ENCODE data around the gene SPOCK1. TPM values are rescaled to one million over a fixed set of nuclear protein-coding genes. Genes with fewer than 3 reads are reported as not detected.

SPOCK1 gene
- total RNA-seq, 1 donor from 2014 or later, result 8.4 TPM

- ATAC-seq (no peak), DNase-seq (no peak)
- no peaks in the 10 kb centered on the region for H3K4me1 ChIP-seq
- H3K27me3 ChIP-seq (ENCODE audit: low read depth), result peaks cover 3% of the 10 kb centered on the region
- no peak overlapping the region for H3K27ac ChIP-seq
- no peaks in the 10 kb centered on the region for H3K36me3 ChIP-seq
- H3K9me3 ChIP-seq, result no peaks in the 10 kb centered on the region
- intact Hi-C loops (cut with DNase I), result no loop called here
- TF ChIP-seq CTCF (IDR thresholded peaks at IDR 0.05), result no peak
- no peak overlapping the region for H3K4me3 ChIP-seq
These were observed 36.9 kb downstream of the SPOCK1 start for GRCh38 chr5:137462265-137462590.

- H3K27ac ChIP-seq, result no peak overlapping the region
- H3K4me1 ChIP-seq, result no peaks in the 10 kb centered on the region
- peaks cover 3% of the 10 kb centered on the region for H3K27me3 ChIP-seq (ENCODE audit: low read depth)
- DNase-seq (no peak), ATAC-seq (no peak)
- H3K36me3 ChIP-seq, result no peaks in the 10 kb centered on the region
- intact Hi-C loops (cut with DNase I), result no loop called here
- TF ChIP-seq CTCF (IDR thresholded peaks at IDR 0.05), result no peak
- H3K4me3 ChIP-seq, result no peak overlapping the region
- H3K9me3 ChIP-seq, result no peaks in the 10 kb centered on the region
These were observed 37.5 kb downstream of the SPOCK1 start for GRCh38 chr5:137461391-137462264.

GRCh38 chr5:137454671-137455070, 44.5 kb downstream of the SPOCK1 start:
- Histone ChIP-seq H3K4me3 (no peak overlapping the region), H3K27me3 (ENCODE audit: low read depth) (no peaks in the 10 kb centered on the region), H3K9me3 (no peaks in the 10 kb centered on the region), H3K36me3 (no peaks in the 10 kb centered on the region), H3K27ac (no peak overlapping the region), H3K4me1 (no peaks in the 10 kb centered on the region)
- TF ChIP-seq CTCF (IDR thresholded peaks at IDR 0.05), result no peak
- DNase-seq (no peak), ATAC-seq (no peak)
- intact Hi-C loops (cut with DNase I), result no loop called here

- Histone ChIP-seq H3K4me3 (no peak overlapping the region), H3K27ac (no peak overlapping the region), H3K36me3 (no peaks in the 10 kb centered on the region), H3K27me3 (ENCODE audit: low read depth) (no peaks in the 10 kb centered on the region), H3K4me1 (no peaks in the 10 kb centered on the region), H3K9me3 (no peaks in the 10 kb centered on the region)
- no peak for TF ChIP-seq CTCF (IDR thresholded peaks at IDR 0.05)
- ATAC-seq, result no peak
- no peak for DNase-seq
- intact Hi-C loops (cut with DNase I), result no loop called here
These were observed 45.5 kb downstream of the SPOCK1 start for GRCh38 chr5:137453483-137454080.

- no peaks in the 10 kb centered on the region for H3K9me3 ChIP-seq
- no peaks in the 10 kb centered on the region for H3K27me3 ChIP-seq (ENCODE audit: low read depth)
- no peaks in the 10 kb centered on the region for H3K4me1 ChIP-seq
- ATAC-seq, result no peak
- intact Hi-C loops (cut with DNase I), result no loop called here
- H3K36me3 ChIP-seq, result no peaks in the 10 kb centered on the region
- TF ChIP-seq CTCF (IDR thresholded peaks at IDR 0.05), result no peak
- no peak for DNase-seq
- no peak overlapping the region for H3K27ac ChIP-seq
- no peak overlapping the region for H3K4me3 ChIP-seq
These were observed 48.4 kb downstream of the SPOCK1 start for GRCh38 chr5:137450759-137451158.

All from lower lobe of right lung (tissue), 2 donors.